Kidney epithelial cell (primary cell): ENCODE results near the gene DCXR. TPM values are rescaled to one million over a fixed set of nuclear protein-coding genes. Genes with fewer than 3 reads are reported as not detected.

Source experiments
- DNase-seq: peaks from one replicate; pipeline ENCODE4 v3.0.0-alpha.2; 2010; ENCODE audit warnings: low read depth
- H3K27me3 ChIP-seq: 2 replicates; pipeline ENCODE4 v1.6.0; 2011; ENCODE audit warnings: low read length; ENCODE audit not compliant: control insufficient read depth, insufficient read depth
- H3K36me3 ChIP-seq: 2 replicates; pipeline ENCODE4 v1.5.1; 2011; ENCODE audit warnings: low read length; ENCODE audit not compliant: control insufficient read depth, insufficient read depth
- H3K4me3 ChIP-seq: 2 replicates; pipeline ENCODE4 v1.5.1; 2011; ENCODE audit warnings: low read depth, mild to moderate bottlenecking, control low read depth, low read length
- total RNA-seq: library from RNA; depleted of rRNA; stranded (reverse); fragments of >200 nt; gene quantifications from 2 replicates; pipeline ENCODE4 v1.2.3, GENCODE V29; 2015
- TF ChIP-seq, protein P1 (sequence below): IDR thresholded peaks from 2 replicates; pipeline ENCODE4 v1.5.1; 2011; ENCODE audit warnings: mild to moderate bottlenecking, moderate library complexity, low read length, control low read depth, inconsistent platforms; ENCODE audit not compliant: insufficient read depth, poor library complexity, severe bottlenecking

DCXR gene
- total RNA-seq, 1 donor from 2014 or later = 70.8 TPM

DNA sequence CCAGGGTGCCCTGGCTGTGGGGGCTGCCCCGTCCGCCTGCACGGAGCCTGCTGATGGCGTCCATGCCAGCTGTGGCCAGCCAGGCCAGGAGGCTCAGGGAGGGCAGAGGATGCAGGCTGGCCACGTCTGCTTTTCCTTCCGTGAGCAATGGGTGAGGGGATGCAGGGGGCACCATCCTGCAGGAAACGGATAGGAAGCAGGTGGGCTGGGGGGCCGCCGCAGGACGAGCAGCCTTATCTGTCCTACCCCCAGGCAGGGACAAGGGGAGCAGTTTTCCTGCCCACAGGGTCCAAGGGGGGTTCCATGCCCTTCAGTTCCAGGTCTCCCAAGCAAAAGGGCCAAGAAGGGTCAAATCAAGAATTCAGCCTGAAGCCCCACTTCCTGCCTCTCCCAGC, 21.4 kb upstream of the DCXR start:
- DNase-seq = no peak
- no peaks in the 10 kb centered on the region for H3K36me3 ChIP-seq
- no peak overlapping the region for H3K4me3 ChIP-seq
- TF ChIP-seq, protein P1, sequence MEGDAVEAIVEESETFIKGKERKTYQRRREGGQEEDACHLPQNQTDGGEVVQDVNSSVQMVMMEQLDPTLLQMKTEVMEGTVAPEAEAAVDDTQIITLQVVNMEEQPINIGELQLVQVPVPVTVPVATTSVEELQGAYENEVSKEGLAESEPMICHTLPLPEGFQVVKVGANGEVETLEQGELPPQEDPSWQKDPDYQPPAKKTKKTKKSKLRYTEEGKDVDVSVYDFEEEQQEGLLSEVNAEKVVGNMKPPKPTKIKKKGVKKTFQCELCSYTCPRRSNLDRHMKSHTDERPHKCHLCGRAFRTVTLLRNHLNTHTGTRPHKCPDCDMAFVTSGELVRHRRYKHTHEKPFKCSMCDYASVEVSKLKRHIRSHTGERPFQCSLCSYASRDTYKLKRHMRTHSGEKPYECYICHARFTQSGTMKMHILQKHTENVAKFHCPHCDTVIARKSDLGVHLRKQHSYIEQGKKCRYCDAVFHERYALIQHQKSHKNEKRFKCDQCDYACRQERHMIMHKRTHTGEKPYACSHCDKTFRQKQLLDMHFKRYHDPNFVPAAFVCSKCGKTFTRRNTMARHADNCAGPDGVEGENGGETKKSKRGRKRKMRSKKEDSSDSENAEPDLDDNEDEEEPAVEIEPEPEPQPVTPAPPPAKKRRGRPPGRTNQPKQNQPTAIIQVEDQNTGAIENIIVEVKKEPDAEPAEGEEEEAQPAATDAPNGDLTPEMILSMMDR = no peak
- no peaks in the 10 kb centered on the region for H3K27me3 ChIP-seq

DNA sequence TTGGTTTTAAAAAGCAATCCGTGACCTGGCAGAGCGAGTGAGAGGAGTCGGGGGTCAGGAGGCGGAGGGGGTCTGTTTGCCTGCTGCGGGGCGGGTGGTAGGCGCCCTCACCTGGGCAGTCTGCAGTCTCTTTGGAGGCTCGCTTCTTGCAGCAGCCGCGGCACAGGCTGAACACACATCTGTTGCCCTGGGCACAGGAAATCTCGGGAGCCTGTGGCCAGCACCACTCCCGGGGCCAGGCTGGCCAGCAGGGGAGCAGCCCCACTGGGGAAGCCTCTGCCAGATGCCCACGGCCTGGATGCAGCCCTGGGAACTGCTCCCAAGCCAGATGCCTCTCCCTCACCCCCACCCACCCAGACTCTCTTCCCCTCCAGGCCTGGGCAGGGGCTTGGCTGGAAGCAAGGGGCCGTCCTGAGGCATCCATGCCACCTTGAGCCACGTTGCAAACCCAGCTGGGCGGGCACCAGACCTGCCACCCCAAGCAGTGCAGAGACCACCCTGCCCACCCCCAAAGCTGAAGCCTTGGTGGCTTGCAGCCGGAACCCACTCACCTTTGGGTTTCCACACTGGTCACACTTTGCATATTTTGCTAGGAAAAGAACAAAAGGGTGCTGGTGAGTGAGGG, 20.8 kb upstream of the DCXR start:
- no peaks in the 10 kb centered on the region for H3K36me3 ChIP-seq
- no peak for DNase-seq

DNA sequence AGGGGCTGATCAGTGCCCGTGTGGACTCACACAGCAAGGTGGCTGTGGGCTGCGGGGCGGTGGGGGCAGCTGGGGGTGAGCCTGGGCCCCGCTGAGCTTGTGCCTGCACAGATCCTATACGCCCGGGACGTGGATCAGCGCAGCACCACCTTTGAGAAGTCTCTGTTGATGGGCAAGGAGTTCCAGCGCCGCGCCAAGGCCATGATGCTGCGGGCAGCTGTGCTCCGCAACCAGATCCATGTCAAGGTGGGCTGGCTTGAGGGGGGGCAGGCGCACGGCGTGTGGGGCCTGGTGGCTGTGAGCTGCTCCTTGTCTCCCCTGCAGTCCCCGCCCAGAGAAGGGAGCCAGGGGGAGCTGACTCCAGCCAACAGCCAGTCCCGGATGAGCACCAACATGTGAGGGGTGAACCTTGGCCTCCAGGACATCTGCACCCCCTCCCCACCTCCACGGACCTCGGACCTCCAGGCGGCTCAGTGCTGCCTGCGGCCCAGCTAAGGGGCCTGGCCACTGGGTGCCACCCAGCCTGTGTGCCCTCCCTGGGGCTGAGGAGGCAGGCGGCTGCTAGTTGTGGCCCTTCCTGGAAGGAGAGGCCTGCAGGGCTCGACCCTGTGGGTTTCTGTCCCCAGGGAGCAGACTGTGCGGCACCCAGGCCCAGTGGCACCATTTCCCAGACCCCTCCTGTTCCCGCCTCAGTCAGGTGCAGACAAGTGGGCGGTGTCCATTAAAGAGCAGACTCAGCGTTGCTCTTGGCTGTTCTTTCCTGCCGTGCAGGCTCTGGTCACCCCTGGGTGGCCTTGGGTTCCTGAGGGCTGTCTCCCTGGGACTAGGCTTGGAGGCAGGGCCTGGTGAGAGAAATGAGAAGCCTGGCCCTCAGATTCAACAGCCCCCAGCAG, 19.5 kb upstream of the DCXR start:
- no peaks in the 10 kb centered on the region for H3K36me3 ChIP-seq
- DNase-seq = no peak
- no peak overlapping the region for H3K4me3 ChIP-seq
- TF ChIP-seq, protein P1 = no peak
- H3K27me3 ChIP-seq = no peaks in the 10 kb centered on the region

More for the DNA sequence above, 20.8 kb upstream of the DCXR start:
- TF ChIP-seq, protein P1 = no peak
- Histone ChIP-seq H3K4me3 (no peak overlapping the region), H3K27me3 (no peaks in the 10 kb centered on the region)

DNA sequence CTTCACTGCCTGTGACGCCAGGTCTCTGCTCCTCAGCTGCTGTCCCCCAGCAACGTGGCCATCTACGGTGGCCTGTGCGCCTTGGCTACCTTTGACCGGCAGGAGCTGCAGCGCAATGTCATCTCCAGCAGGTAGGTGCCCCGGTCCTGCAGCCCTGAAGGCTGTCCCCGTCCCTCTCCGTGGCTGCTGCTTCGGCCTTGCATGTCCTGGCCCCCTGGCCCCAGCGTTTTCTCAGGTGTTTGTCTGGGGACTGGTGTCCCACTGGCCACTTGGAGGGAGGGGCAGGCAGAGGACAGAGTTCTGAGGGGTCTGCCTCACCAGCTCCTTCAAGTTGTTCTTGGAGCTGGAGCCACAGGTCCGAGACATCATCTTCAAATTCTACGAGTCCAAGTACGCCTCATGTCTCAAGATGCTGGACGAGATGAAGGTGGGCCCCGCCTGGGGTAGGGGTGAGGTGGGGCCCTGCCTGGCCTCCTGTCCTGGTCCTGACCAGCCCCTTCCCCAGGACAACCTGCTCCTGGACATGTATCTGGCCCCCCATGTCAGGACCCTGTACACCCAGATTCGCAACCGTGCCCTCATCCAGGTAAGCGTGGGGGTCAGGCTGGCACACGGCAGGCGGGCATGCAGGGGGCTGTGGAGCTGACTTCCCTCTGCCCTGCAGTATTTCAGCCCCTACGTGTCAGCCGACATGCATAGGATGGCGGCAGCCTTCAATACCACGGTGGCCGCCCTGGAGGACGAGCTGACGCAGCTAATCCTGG, 18.6 kb upstream of the DCXR start:
- H3K36me3 ChIP-seq = no peaks in the 10 kb centered on the region
- H3K4me3 ChIP-seq = no peak overlapping the region
- DNase-seq = no peak
- TF ChIP-seq, protein P1 = no peak
- H3K27me3 ChIP-seq = no peaks in the 10 kb centered on the region

DNA sequence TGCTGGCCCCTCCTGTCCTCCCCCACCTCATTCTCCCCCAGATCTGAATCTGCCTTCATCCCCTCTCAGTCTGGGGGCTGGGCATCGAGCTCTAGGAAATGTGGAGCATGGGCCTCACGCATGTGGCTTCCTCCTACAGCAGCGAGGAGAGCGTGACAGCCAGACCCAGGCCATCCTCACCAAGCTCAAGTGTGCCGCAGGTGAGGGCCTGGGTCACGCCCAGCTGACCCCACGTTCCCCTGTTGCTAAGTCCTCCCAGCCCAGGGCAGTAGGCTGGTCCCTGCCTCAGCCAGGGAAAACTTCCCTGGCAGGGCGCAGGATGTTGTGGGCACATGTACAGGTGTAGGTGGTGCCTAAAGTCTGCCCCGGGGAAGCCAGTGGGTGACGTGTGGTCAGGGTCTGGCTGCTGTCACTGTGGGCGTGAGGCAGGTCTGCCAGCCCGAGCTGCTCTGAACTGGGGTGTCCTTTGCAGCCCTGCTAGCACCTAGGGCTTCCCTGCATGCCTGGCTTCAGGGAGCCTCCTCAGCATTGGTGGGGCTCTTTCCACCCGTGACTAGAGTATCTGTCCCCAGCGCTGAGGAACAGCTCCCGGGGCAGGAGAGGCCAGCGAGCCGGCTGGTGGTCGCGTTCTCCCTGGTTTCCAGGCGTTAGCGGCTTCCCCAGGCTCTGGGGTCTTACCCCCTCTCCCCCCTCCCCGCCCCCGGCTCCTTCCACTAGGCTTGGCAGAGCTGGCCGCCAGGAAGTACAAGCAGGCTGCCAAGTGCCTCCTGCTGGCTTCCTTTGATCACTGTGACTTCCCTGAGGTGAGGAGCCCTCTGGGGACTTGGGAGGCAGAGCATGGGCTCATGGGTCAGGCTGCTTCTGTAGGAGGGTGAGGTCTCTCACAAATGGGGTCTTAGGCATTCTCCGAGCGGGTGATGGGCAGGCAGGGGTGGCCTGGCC, 17.8 kb upstream of the DCXR start:
- Histone ChIP-seq H3K36me3 (no peaks in the 10 kb centered on the region), H3K4me3 (no peak overlapping the region), H3K27me3 (no peaks in the 10 kb centered on the region)
- TF ChIP-seq, protein P1 = no peak
- DNase-seq = no peak
